Measurements from ENCODE around the gene STK38L. TPM values are rescaled to one million over a fixed set of nuclear protein-coding genes. Genes with fewer than 3 reads are reported as not detected.

Gene STK38L
- total and polyA plus RNA-seq, 2 of the 4 experiments (the other 2 are of a cell fraction) = 5.1 to 7.2 TPM

GRCh38 chr12:27201169-27201568, 42.9 kb upstream of the STK38L start:
- Histone ChIP-seq H2AK9ac (replicated peaks; ENCODE audit: low read depth, low read length, poor library complexity) (no peak overlapping the region), H4K5ac (ENCODE audit: low read depth, low read length) (no peak overlapping the region), H3K9me1 (ENCODE audit: insufficient read depth, low read length) (no peaks in the 10 kb centered on the region), H3K14ac (replicated peaks; ENCODE audit: low read depth, low read length) (no peak overlapping the region), H3K23ac (ENCODE audit: low read depth, low read length) (no peak overlapping the region), H3K4me1 (ENCODE audit: control insufficient read depth, insufficient read depth, low read length) (peaks cover 6% of the 10 kb centered on the region), H2BK20ac (ENCODE audit: low read depth, low read length) (no peak overlapping the region), H2BK120ac (ENCODE audit: low read depth, low read length) (no peak overlapping the region), H4K8ac (ENCODE audit: low read depth in 2 of 2, low read length in 2 of 2) (no peak overlapping the region), H3K36me3 (ENCODE audit: control insufficient read depth, insufficient read depth, low read length) (no peaks in the 10 kb centered on the region), H2AK5ac (ENCODE audit: low read depth, low read length) (no peak overlapping the region), H3K9ac (ENCODE audit: low read depth, low read length) (no peak overlapping the region), H2BK5ac (ENCODE audit: low read depth, low read length, poor library complexity, severe bottlenecking) (no peak overlapping the region), H3K4me2 (ENCODE audit: low read depth, low read length) (no peak overlapping the region), H3K4me3 (ENCODE audit: insufficient read depth, low read depth, low read length) (no peak overlapping the region), H3K27ac (ENCODE audit: insufficient read depth, low read length) (no peak overlapping the region), H4K91ac (ENCODE audit: insufficient read depth, low read depth, low read length) (no peak overlapping the region), H2BK15ac (ENCODE audit: low read depth, low read length) (no peak overlapping the region), H3K9me3 (ENCODE audit: control insufficient read depth, insufficient read depth, low read length) (no peaks in the 10 kb centered on the region), H3K56ac (ENCODE audit: extremely low read depth, insufficient read depth, low read length) (no peak overlapping the region), H3K79me1 (ENCODE audit: low read depth in 1 of 2, low read length in 2 of 2) (no peaks in the 10 kb centered on the region), H2AFZ (replicated peaks; ENCODE audit: low read length, poor library complexity) (no peak overlapping the region), H3K4ac (ENCODE audit: low read depth, low read length) (no peak overlapping the region), H3K27me3 (ENCODE audit: control insufficient read depth, insufficient read depth, low read length) (no peaks in the 10 kb centered on the region), H4K20me1 (ENCODE audit: insufficient read depth, low read length) (no peaks in the 10 kb centered on the region), H3K18ac (ENCODE audit: low read depth, low read length) (no peak overlapping the region)
- POLR2A ChIA-PET (ENCODE audit: unreplicated experiment) = no interaction called here
- CTCF ChIA-PET = no interaction called here
- intact Hi-C loops (cut with micrococcal nuclease) = no loop called here
- BruUV-seq (replicated peaks) = no TSS peak
- DNase-seq (no peak), ATAC-seq (ENCODE audit: low read depth) (no peak)
- in situ Hi-C loops (cut with MboI; ENCODE audit: low sequenced_read_pairs) = no loop called here
- TF ChIP-seq ELK1 (IDR thresholded peaks at IDR 0.05; ENCODE audit: borderline replicate concordance, low read depth, low read length) = no peak
- no peak for TF ChIP-seq SMC3 (IDR thresholded peaks at IDR 0.05; ENCODE audit: low read depth, low read length)
- no peak for TF ChIP-seq NFE2L2 (IDR thresholded peaks at IDR 0.05; ENCODE audit: low read depth, low read length)
- no peak for TF ChIP-seq POLR2A (IDR thresholded peaks at IDR 0.05; ENCODE audit: low read depth, low read length)
- no peak for TF ChIP-seq BHLHE40 (IDR thresholded peaks at IDR 0.05; ENCODE audit: low read depth, low read length)
- TF ChIP-seq CHD1 (IDR thresholded peaks at IDR 0.05; ENCODE audit: low read depth, low read length) = no peak
- no peak for TF ChIP-seq USF2 (IDR thresholded peaks at IDR 0.05; ENCODE audit: low read depth, low read length)
- no peak for TF ChIP-seq RFX5 (IDR thresholded peaks at IDR 0.05; ENCODE audit: low read depth, low read length)
- dilution Hi-C loops (cut with HindIII; ENCODE audit: low sequenced_read_pairs, unreplicated experiment) = no loop called here
- WGBS, 2 experiments (ENCODE audit: extremely low coverage in 2 of 2, insufficient read length in 1 of 2) = no CpG with 5 or more reads among the region's 1 CpG

All from IMR-90 (cell line).